ENCODE results near the gene C20orf144.

DNA sequence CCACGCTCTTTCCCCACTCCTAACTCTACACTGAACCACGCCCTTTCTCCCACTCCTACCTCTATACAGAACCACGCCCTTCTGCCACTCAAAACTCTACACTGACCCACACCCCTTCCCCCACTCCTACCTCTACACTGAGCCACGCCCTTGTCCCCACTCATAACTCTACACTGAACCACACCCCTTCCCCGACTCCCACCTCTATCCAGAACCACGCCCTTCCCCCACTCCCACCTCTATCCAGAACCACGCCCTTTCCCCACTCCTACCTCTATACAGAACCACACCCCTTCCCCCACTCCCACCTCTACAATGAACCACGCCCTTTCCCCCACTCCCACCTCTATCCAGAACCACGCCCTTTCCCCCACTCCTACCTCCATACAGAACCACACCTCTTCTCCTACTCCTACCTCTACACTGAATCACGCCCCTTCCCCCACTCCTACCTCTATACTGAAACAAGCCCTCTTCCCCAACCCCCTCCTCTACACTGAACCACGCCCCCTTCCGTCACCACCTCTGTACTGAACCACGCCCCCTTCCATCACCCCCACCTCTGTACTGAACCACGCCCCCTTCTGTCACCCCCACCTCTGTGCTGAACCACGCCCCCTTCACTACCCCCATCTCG, 47.9 kb downstream of the C20orf144 start:
- TF ChIP-seq, protein P1, sequence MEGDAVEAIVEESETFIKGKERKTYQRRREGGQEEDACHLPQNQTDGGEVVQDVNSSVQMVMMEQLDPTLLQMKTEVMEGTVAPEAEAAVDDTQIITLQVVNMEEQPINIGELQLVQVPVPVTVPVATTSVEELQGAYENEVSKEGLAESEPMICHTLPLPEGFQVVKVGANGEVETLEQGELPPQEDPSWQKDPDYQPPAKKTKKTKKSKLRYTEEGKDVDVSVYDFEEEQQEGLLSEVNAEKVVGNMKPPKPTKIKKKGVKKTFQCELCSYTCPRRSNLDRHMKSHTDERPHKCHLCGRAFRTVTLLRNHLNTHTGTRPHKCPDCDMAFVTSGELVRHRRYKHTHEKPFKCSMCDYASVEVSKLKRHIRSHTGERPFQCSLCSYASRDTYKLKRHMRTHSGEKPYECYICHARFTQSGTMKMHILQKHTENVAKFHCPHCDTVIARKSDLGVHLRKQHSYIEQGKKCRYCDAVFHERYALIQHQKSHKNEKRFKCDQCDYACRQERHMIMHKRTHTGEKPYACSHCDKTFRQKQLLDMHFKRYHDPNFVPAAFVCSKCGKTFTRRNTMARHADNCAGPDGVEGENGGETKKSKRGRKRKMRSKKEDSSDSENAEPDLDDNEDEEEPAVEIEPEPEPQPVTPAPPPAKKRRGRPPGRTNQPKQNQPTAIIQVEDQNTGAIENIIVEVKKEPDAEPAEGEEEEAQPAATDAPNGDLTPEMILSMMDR (IDR thresholded peaks at IDR 0.05), result no peak
- no peak for TF ChIP-seq POLR2A (IDR thresholded peaks at IDR 0.05)
